Measurements from ENCODE around the gene BRD7.

DNA sequence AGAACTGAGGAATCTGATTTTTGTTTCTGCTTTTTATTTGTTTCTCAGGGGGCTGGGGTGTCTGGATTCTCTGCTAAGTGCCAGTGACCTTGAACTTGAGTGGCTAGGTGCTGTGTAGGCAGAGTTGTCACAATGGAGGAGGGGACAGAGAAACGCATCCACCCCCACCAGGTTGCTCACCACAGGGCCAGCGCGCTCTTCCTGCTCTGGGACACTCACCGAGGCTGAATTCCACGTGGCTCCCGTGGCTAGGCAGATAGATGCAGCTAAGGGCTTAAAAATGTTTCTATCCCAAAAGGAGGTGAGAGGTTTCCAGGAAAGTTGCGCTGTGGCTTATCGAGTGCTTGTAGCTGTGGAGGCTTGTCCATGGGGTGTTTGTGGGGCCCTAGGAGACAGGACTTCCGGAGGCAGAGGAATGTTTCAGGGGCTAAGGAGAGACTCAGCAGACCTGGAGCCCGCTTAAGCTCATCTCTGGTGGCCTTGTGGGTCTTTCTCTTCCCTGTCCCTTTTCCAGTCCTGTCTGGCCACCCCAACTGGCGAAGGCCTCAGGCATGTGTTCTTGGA lies 65.7 kb downstream of the BRD7 start:
- TF ChIP-seq CTCF (IDR thresholded peaks at IDR 0.05): no peak
- no peak for TF ChIP-seq POLR2A (IDR thresholded peaks at IDR 0.05)

All from heart left ventricle (tissue), 13 donors.